GM06990 (cell line): Measurements from ENCODE around the gene ATP11B.

Source experiments
- DNase-seq: peaks from one replicate; pipeline ENCODE4 v3.0.0-alpha.2; 2011; ENCODE audit not compliant: insufficient read length; ENCODE audit errors: extremely low read depth
- H3K27me3 ChIP-seq: replicated peaks from 2 replicates; pipeline ENCODE4 v1.6.0; 2011; ENCODE audit warnings: low read length; ENCODE audit not compliant: control insufficient read depth, insufficient read depth
- H3K36me3 ChIP-seq: 2 replicates; pipeline ENCODE4 v1.5.1; 2011; ENCODE audit warnings: low read length; ENCODE audit not compliant: control insufficient read depth, insufficient read depth
- H3K4me3 ChIP-seq: replicated peaks from 2 replicates; pipeline ENCODE4 v1.5.1; 2011; ENCODE audit warnings: low read depth, mild to moderate bottlenecking, control low read depth, low read length
- TF ChIP-seq, protein P1 (sequence below): IDR thresholded peaks from 2 replicates; pipeline ENCODE4 v1.5.1; 2011; ENCODE audit warnings: low read length, control low read depth, mild to moderate bottlenecking, inconsistent platforms; ENCODE audit not compliant: insufficient read depth, poor library complexity, severe bottlenecking

ATP11B gene

GRCh38 chr3:182763896-182764295 is 29.4 kb upstream of the ATP11B start:
- TF ChIP-seq, protein P1, sequence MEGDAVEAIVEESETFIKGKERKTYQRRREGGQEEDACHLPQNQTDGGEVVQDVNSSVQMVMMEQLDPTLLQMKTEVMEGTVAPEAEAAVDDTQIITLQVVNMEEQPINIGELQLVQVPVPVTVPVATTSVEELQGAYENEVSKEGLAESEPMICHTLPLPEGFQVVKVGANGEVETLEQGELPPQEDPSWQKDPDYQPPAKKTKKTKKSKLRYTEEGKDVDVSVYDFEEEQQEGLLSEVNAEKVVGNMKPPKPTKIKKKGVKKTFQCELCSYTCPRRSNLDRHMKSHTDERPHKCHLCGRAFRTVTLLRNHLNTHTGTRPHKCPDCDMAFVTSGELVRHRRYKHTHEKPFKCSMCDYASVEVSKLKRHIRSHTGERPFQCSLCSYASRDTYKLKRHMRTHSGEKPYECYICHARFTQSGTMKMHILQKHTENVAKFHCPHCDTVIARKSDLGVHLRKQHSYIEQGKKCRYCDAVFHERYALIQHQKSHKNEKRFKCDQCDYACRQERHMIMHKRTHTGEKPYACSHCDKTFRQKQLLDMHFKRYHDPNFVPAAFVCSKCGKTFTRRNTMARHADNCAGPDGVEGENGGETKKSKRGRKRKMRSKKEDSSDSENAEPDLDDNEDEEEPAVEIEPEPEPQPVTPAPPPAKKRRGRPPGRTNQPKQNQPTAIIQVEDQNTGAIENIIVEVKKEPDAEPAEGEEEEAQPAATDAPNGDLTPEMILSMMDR: no peak
- H3K27me3 ChIP-seq: no peaks in the 10 kb centered on the region; the same call in 1 of the 2 replicates
- H3K4me3 ChIP-seq: no peak overlapping the region
- DNase-seq: no peak
- no peaks in the 10 kb centered on the region for H3K36me3 ChIP-seq

- DNase-seq: no peak
- Histone ChIP-seq H3K27me3 (no peaks in the 10 kb centered on the region; the same call in 1 of the 2 replicates), H3K4me3 (no peak overlapping the region), H3K36me3 (no peaks in the 10 kb centered on the region)
- TF ChIP-seq, protein P1: no peak
Observed at GRCh38 chr3:182765287-182765686, 28.0 kb upstream of the ATP11B start.

GRCh38 chr3:182766099-182766498 is 27.2 kb upstream of the ATP11B start:
- no peaks in the 10 kb centered on the region; the same call in 1 of the 2 replicates for H3K27me3 ChIP-seq
- no peak overlapping the region for H3K4me3 ChIP-seq
- no peak for DNase-seq
- no peaks in the 10 kb centered on the region for H3K36me3 ChIP-seq
- TF ChIP-seq, protein P1: no peak

- H3K27me3 ChIP-seq: no peaks in the 10 kb centered on the region; the same call in 1 of the 2 replicates
- DNase-seq: no peak
- H3K4me3 ChIP-seq: no peak overlapping the region
- H3K36me3 ChIP-seq: no peaks in the 10 kb centered on the region
- TF ChIP-seq, protein P1: no peak
Observed at GRCh38 chr3:182768413-182768812, 24.9 kb upstream of the ATP11B start.

GRCh38 chr3:182769673-182770072 is 23.6 kb upstream of the ATP11B start:
- DNase-seq: no peak
- no peaks in the 10 kb centered on the region for H3K36me3 ChIP-seq
- H3K27me3 ChIP-seq: no peaks in the 10 kb centered on the region
- H3K4me3 ChIP-seq: no peak overlapping the region
- TF ChIP-seq, protein P1: no peak

- Histone ChIP-seq H3K4me3 (no peak overlapping the region), H3K36me3 (no peaks in the 10 kb centered on the region), H3K27me3 (no peaks in the 10 kb centered on the region)
- TF ChIP-seq, protein P1: no peak
- DNase-seq: no peak
Observed at GRCh38 chr3:182782149-182782548, 11.2 kb upstream of the ATP11B start.
